Right lobe of liver (tissue), 4 donors: Measurements from ENCODE around the gene PTGDS.

ENCODE experiments used
- POLR2A ChIP-seq: fragments of 450-650 bp; IDR thresholded peaks from one replicate; pipeline ENCODE4 v1.6.1; 2017; ENCODE audit warnings: antibody characterized with exemption, mild to moderate bottlenecking
- TF ChIP-seq, protein P1 (sequence below), 4 donors: fragments of 200-600 bp in 3 of 4; fragments of 450-650 bp in 1 of 4; IDR thresholded peaks; one replicate each; pipeline versions ENCODE4 v1.5.1 to v1.8.0; 2016 to 2022; ENCODE audit warnings: antibody characterized with exemption in 4 of 4, mild to moderate bottlenecking in 2 of 4
- donor health status: DM: no; HTN: no; CAD: no.
- donor health status: DM: no; HTN: no; CAD: no.
- donor health status: DM: no; HTN: yes; CAD: no.

DNA sequence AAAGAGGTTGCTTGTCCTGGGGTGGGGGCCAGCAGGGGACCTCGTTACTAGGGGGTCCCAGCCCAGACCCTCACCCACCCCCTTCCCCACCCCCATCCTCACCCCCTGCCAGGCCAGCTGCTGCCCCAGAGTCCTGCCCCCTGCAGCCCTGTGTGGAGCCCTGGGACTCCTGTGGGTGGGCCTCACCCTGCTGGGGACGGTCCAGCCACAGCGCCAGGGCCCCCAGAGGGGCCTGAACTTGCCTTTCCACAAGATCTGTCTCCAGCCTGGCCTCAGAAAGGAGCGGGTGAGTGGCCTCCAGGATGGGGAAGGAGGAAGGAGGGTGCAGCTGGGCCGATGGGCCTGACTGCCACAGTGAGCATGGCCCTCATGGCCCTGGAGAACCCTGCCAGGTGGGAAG, 7.5 kb upstream of the PTGDS start:
- TF ChIP-seq, protein P1, sequence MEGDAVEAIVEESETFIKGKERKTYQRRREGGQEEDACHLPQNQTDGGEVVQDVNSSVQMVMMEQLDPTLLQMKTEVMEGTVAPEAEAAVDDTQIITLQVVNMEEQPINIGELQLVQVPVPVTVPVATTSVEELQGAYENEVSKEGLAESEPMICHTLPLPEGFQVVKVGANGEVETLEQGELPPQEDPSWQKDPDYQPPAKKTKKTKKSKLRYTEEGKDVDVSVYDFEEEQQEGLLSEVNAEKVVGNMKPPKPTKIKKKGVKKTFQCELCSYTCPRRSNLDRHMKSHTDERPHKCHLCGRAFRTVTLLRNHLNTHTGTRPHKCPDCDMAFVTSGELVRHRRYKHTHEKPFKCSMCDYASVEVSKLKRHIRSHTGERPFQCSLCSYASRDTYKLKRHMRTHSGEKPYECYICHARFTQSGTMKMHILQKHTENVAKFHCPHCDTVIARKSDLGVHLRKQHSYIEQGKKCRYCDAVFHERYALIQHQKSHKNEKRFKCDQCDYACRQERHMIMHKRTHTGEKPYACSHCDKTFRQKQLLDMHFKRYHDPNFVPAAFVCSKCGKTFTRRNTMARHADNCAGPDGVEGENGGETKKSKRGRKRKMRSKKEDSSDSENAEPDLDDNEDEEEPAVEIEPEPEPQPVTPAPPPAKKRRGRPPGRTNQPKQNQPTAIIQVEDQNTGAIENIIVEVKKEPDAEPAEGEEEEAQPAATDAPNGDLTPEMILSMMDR (IDR thresholded peaks at IDR 0.05), result no peak
- no peak for TF ChIP-seq POLR2A
